HG03066 (cell line): ENCODE data around the gene ATP9B.
"Not testable (repeated sequence)": the region's sequence is repeated elsewhere in the genome, so short reads cannot be mapped to it uniquely, and the experiment has no call there.

ENCODE experiments used
- ATAC-seq: cut with Tn5 transposase; IDR thresholded peaks from one replicate; pipeline ENCODE4 v1.9.1; 2021; ENCODE audit warnings: low read depth; ENCODE audit not compliant: unreplicated experiment

Gene ATP9B

GRCh38 chr18:79272916-79273315 is 203.7 kb downstream of the ATP9B start:
- no peak for ATAC-seq

GRCh38 chr18:79274823-79275222 is 205.6 kb downstream of the ATP9B start:
- ATAC-seq = no peak

- ATAC-seq = no peak
These were observed 206.3 kb downstream of the ATP9B start for GRCh38 chr18:79275461-79275860.

GRCh38 chr18:79275992-79276391 is 206.8 kb downstream of the ATP9B start:
- ATAC-seq = peak; percentile 74

GRCh38 chr18:79278896-79279295 is 209.7 kb downstream of the ATP9B start:
- no peak for ATAC-seq

GRCh38 chr18:79283131-79283810 is 214.1 kb downstream of the ATP9B start:
- ATAC-seq = no peak

GRCh38 chr18:79283929-79284328 is 214.7 kb downstream of the ATP9B start:
- ATAC-seq = no peak

GRCh38 chr18:79285191-79285590 is 216.0 kb downstream of the ATP9B start:
- not testable (repeated sequence) for ATAC-seq

- ATAC-seq = not testable (repeated sequence)
These were observed 221.2 kb downstream of the ATP9B start for GRCh38 chr18:79290409-79290808.

- no peak for ATAC-seq
These were observed 221.7 kb downstream of the ATP9B start for GRCh38 chr18:79290876-79291275.

GRCh38 chr18:79294235-79294634 is 225.0 kb downstream of the ATP9B start:
- no peak for ATAC-seq

GRCh38 chr18:79299272-79299671 is 230.1 kb downstream of the ATP9B start:
- no peak for ATAC-seq

- no peak for ATAC-seq
These were observed 230.5 kb downstream of the ATP9B start for GRCh38 chr18:79299711-79300110.

GRCh38 chr18:79300413-79300812 is 231.2 kb downstream of the ATP9B start:
- no peak for ATAC-seq

GRCh38 chr18:79302120-79302519 is 232.9 kb downstream of the ATP9B start:
- ATAC-seq = no peak

- ATAC-seq = no peak
These were observed 236.7 kb downstream of the ATP9B start for GRCh38 chr18:79305911-79306310.

- no peak for ATAC-seq
These were observed 240.6 kb downstream of the ATP9B start for GRCh38 chr18:79309614-79310358.

- ATAC-seq = no peak
These were observed 245.7 kb downstream of the ATP9B start for GRCh38 chr18:79314838-79315388.

GRCh38 chr18:79315596-79315995 is 246.4 kb downstream of the ATP9B start:
- no peak for ATAC-seq

GRCh38 chr18:79317703-79318102 is 248.5 kb downstream of the ATP9B start:
- ATAC-seq = no peak

GRCh38 chr18:79318142-79318673 is 249.0 kb downstream of the ATP9B start:
- no peak for ATAC-seq
